Effector CD8-positive, alpha-beta T cell (primary cell): Measurements from ENCODE around the gene NRK.
"Not testable (repeated sequence)": the region's sequence is repeated elsewhere in the genome, so short reads cannot be mapped to it uniquely, and the experiment has no call there.

Experiments used
- DNase-seq: peaks from one replicate; lab custom pipeline; 2025; lab: John Stamatoyannopoulos, UW

NRK gene

GRCh38 chrX:105880491-105880890 lies 58.2 kb downstream of the NRK start:
- DNase-seq: no peak

- no peak for DNase-seq
Observed at GRCh38 chrX:105882581-105883275, 60.4 kb downstream of the NRK start.

DNA sequence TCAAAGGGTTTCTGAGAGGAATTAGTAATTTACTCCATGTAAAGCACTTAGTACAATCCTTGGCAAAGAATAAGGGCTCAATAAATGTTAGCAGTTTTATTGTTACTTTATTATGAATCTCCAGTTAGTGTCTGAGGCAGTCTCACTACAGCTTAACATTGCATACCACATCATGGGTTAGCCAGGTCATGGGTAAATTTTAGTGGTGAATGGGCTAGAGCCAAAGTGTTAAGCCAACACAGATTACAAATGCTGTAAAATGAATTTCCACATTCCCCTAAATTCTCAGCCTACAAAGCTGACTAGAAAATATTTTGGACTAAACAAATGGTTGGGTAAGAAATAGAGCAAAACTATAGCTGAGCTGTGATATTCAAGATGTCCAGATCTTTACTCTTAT lies 72.4 kb downstream of the NRK start:
- no peak for DNase-seq

DNA sequence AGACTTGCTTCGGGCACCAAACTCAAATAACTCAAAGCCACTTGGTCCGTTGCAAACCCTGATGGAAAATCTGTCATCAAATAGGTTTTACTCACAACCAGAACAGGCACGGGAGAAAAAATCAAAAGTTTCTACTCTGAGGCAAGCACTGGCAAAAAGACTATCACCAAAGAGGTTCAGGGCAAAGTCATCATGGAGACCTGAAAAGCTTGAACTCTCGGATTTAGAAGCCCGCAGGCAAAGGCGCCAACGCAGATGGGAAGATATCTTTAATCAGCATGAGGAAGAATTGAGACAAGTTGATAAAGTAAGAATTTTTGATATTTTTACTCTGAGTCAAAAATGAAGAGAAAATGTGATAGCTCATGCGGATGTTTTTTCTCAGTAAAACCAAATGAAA lies 87.2 kb downstream of the NRK start:
- no peak for DNase-seq

GRCh38 chrX:105910563-105911105 lies 88.3 kb downstream of the NRK start:
- DNase-seq: no peak

DNA sequence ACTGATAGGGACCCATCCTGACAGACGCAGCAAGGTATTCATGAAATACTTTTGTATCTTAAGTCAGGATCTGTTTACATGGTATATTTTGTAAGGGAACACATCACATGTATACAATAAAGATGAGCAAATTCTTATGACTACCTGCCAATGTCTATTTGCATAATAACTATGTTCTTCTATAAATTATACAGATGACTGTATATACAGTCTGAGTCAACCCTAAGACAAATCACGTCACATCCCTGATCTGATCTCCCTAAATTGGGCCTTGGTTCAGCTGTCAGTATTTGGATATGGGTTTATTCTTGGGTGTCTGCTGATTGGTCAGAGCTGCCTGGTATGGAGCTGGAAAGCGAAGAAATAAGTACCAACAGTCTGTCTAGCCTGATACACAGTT lies 122.9 kb downstream of the NRK start:
- no peak for DNase-seq

GRCh38 chrX:105969487-105969886 lies 147.1 kb downstream of the NRK start:
- DNase-seq: no peak

- no peak for DNase-seq
Observed at GRCh38 chrX:105972690-105973386, 150.5 kb downstream of the NRK start.

- no peak for DNase-seq
Observed at GRCh38 chrX:105973387-105973739, 151.0 kb downstream of the NRK start.

- DNase-seq: no peak
Observed at GRCh38 chrX:105975382-105975781, 153.0 kb downstream of the NRK start.

- no peak for DNase-seq
Observed at GRCh38 chrX:105981772-105982485, 159.6 kb downstream of the NRK start.

DNA sequence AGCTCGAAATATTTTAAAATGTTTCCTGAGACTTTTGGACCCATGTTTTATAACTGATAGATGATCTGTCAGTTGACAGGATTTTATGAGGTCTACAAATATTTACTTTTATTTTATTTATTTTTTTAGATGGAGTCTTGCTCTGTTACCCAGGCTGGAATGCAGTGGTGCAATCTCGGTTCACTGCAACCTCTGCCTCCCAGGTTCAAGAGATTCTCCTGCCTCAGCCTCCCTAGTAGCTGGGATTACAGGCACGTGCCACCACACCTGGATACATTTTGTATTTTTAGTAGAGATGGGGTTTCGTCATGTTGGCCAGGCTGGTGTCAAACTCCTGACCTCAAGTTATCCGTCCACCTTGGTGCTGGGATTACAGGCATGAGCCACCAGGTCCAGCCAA lies 166.1 kb downstream of the NRK start:
- DNase-seq: not testable (repeated sequence)

DNA sequence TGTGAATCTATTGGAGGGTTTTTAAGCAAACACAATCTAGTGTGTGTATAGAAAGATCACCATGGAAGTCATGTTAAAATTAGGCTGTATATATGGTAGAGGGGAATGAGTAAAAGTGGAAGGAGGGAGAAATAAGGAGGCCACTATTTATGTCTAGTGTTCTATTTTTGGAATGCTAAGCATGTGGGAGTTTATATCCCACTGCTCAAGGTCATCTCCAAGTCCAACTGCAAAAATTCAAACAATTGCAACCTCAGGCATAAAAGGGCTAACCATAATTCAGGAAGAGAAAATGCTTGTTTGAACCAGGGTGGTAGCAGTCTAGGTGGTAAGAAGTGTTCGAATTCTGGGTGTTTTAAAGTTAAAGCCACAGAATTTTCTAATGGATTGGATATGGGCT lies 177.0 kb downstream of the NRK start:
- DNase-seq: no peak

- no peak for DNase-seq
Observed at GRCh38 chrX:106000203-106000602, 177.9 kb downstream of the NRK start.

- not testable (repeated sequence) for DNase-seq
Observed at GRCh38 chrX:106000609-106001008, 178.3 kb downstream of the NRK start.

GRCh38 chrX:106005684-106006083 lies 183.3 kb downstream of the NRK start:
- no peak for DNase-seq

GRCh38 chrX:106007815-106008214 lies 185.5 kb downstream of the NRK start:
- no peak for DNase-seq
